GM12878 (cell line): ENCODE measurements around the gene SAMD1. TPM values are rescaled to one million over a fixed set of nuclear protein-coding genes. Genes with fewer than 3 reads are reported as not detected.

Experiments
- ATAC-seq: fragments of 200-7000 bp; cut with Tn5 transposase; 3 replicates; pipeline ENCODE4 v1.9.1; 2020; ENCODE audit warnings: mild to moderate bottlenecking, moderate library complexity
- BruUV-seq: library from RNA; stranded (reverse); fragments of 400-500 nt; replicated peaks from 2 replicates; lab custom pipeline; 2021; lab: Mats Ljungman, UMichigan
- CTCF ChIA-PET: fragments of 300-600 bp; sonication (Branson Sonifier 250); formaldehyde crosslinking; extraction: SDS; loops from one replicate; lab custom pipeline; 2021; ENCODE audit warnings: inconsistent platforms; lab: Yijun Ruan, JAX
- POLR2A ChIA-PET: fragments of 350-600 bp; formaldehyde crosslinking; extraction: SDS; loops from one replicate; lab custom pipeline; 2021; ENCODE audit warnings: inconsistent platforms; lab: Charles Lee
- RAD21 ChIA-PET: fragments of 300-600 bp; sonication (Branson Sonifier 250); formaldehyde crosslinking; loops from one replicate; lab custom pipeline; 2023; ENCODE audit warnings: antibody characterized with exemption; ENCODE audit not compliant: unreplicated experiment; lab: Charles Lee
- SMC1A ChIA-PET: fragments of 300-600 bp; sonication (Branson Sonifier 250); formaldehyde crosslinking; loops from one replicate; lab custom pipeline; 2023; ENCODE audit not compliant: unreplicated experiment, uncharacterized antibody; lab: Charles Lee
- DNase-seq: peaks from one replicate; pipeline ENCODE4 v3.0.0-alpha.2; 2011; ENCODE audit warnings: low read depth, low spot score
- FAIRE-seq: peaks from 3 replicates; lab custom pipeline; 2011; peaks lifted over from hg19 to GRCh38; lab: Jason Lieb, UNC
- H2AFZ ChIP-seq: 2 replicates; pipeline ENCODE4 v1.6.0; 2011; ENCODE audit warnings: low read depth, low read length, control low read depth; ENCODE audit not compliant: control insufficient read depth
- H3K27ac ChIP-seq: 2 replicates; pipeline ENCODE4 v1.5.1; 2011; ENCODE audit warnings: control low read depth; ENCODE audit not compliant: control insufficient read depth, insufficient read depth
- H3K27me3 ChIP-seq, 2 experiments: replicated peaks in 1 of 2; 2 replicates each; pipeline versions ENCODE4 v1.6.0 to v1.6.1; 2011; ENCODE audit warnings: low read length in 1 of 2; ENCODE audit not compliant: control insufficient read depth in 2 of 2, insufficient read depth in 2 of 2
- H3K36me3 ChIP-seq, 2 experiments: 2 replicates each; pipeline ENCODE4 v1.5.1; 2011; ENCODE audit warnings: low read length in 1 of 2; ENCODE audit not compliant: control insufficient read depth in 2 of 2, insufficient read depth in 2 of 2
- H3K4me1 ChIP-seq: 2 replicates; pipeline ENCODE4 v1.6.1; 2011; ENCODE audit warnings: mild to moderate bottlenecking, low read length, moderate library complexity, mixed read lengths; ENCODE audit not compliant: control insufficient read depth, insufficient read depth
- H3K4me2 ChIP-seq: 2 replicates; pipeline ENCODE4 v1.6.0; 2011; ENCODE audit warnings: control low read depth; ENCODE audit not compliant: control insufficient read depth, insufficient read depth
- H3K4me3 ChIP-seq: fragments of 200-600 bp; sonication (generic); 2 replicates; pipeline ENCODE4 v1.5.1; 2016
- H3K79me2 ChIP-seq: 2 replicates; pipeline ENCODE4 v1.6.0; 2011; ENCODE audit warnings: low read length; ENCODE audit not compliant: control insufficient read depth, insufficient read depth
- H3K9ac ChIP-seq: 2 replicates; pipeline ENCODE4 v1.8.0; 2011; ENCODE audit warnings: low read length, control low read depth, mixed read lengths; ENCODE audit not compliant: control insufficient read depth, insufficient read depth
- H3K9me3 ChIP-seq: replicated peaks from 3 replicates; pipeline ENCODE4 v1.5.1; 2011; ENCODE audit warnings: mild to moderate bottlenecking, low read length; ENCODE audit not compliant: control insufficient read depth, insufficient read depth
- H4K20me1 ChIP-seq: 2 replicates; pipeline ENCODE4 v1.6.0; 2011; ENCODE audit not compliant: control insufficient read depth, insufficient read depth
- CEBPZ ChIP-seq: fragments of 150-350 bp; IDR thresholded peaks from 2 replicates; pipeline ENCODE4 v1.6.1; 2016; ENCODE audit warnings: low read depth, low read length
- E4F1 ChIP-seq: fragments of 450-650 bp; IDR thresholded peaks from 2 replicates; pipeline ENCODE4 v1.6.1; 2018; ENCODE audit warnings: borderline replicate concordance, mild to moderate bottlenecking; ENCODE audit not compliant: partially characterized antibody
- EGR1 ChIP-seq, 2 experiments: IDR thresholded peaks; 1 replicate in 1 of 2; 2 replicates in 1 of 2; pipeline ENCODE4 v1.6.1; 2011 to 2012; ENCODE audit warnings: low read depth in 2 of 2, low read length in 2 of 2, borderline replicate concordance in 1 of 2, mild to moderate bottlenecking in 1 of 2, moderate library complexity in 1 of 2
- FOS ChIP-seq: IDR thresholded peaks from 3 replicates; pipeline ENCODE4 v1.6.1; 2011; ENCODE audit warnings: borderline replicate concordance; ENCODE audit not compliant: insufficient read length; ENCODE audit errors: extremely low read depth
- HDAC6 ChIP-seq: fragments of 200-600 bp; sonication (generic); IDR thresholded peaks from one replicate; pipeline ENCODE4 v1.8.0; 2017; ENCODE audit warnings: antibody characterized with exemption; ENCODE audit not compliant: unreplicated experiment
- IRF5 ChIP-seq: fragments of 450-650 bp; IDR thresholded peaks from 2 replicates; pipeline ENCODE4 v1.6.1; 2017; ENCODE audit warnings: borderline replicate concordance
- LARP7 ChIP-seq: fragments of 450-650 bp; IDR thresholded peaks from 2 replicates; pipeline ENCODE4 v1.6.1; 2017; ENCODE audit warnings: mild to moderate bottlenecking
- NKRF ChIP-seq: fragments of 450-650 bp; conservative IDR thresholded peaks from 2 replicates; pipeline ENCODE4 v1.6.1; 2017; ENCODE audit warnings: mild to moderate bottlenecking, moderate library complexity
- STAT3 ChIP-seq: IDR thresholded peaks from 2 replicates; pipeline ENCODE4 v1.6.1; 2011; ENCODE audit warnings: low read depth, low read length, improper control_type of control experiment
- ZBED1 ChIP-seq: IDR thresholded peaks from 2 replicates; pipeline ENCODE4 v1.6.1; 2016; ENCODE audit warnings: borderline replicate concordance
- ZSCAN29 ChIP-seq: fragments of 450-650 bp; IDR thresholded peaks from 2 replicates; pipeline ENCODE4 v1.6.1; 2017; ENCODE audit warnings: mild to moderate bottlenecking, moderate library complexity
- WGBS: methylation state at CpG from one replicate; pipeline ENCODE4 v1.1.6; 2016; ENCODE audit warnings: low lambda C conversion rate; ENCODE audit not compliant: insufficient replicate concordance, insufficient coverage; ENCODE audit errors: missing lambda C conversion rate; 5-methylcytosine and 5-hydroxymethylcytosine counted together
- in situ Hi-C: fragments of 300-500 bp; cut with MboI; formaldehyde crosslinking; loops from 9 replicates; pipeline ENCODE4 v1.14.3; 2018; ENCODE audit warnings: mixed read lengths
- intact Hi-C: fragments of 100-400 bp; cut with micrococcal nuclease; formaldehyde crosslinking; loops from one replicate; pipeline ENCODE4 v1.14.2; 2022; ENCODE audit not compliant: unreplicated experiment
- polyA plus RNA-seq, 11 experiments: library from polyadenylated mRNA; depleted of rRNA in 4 of 11; unstranded in 6 of 11; stranded (reverse) in 5 of 11; fragments of >200 nt; fragmentation: Nextera tagmentation in 4 of 11; fragmentation: Illumina TruSeq in 1 of 11; extraction: Ambion mirVana in 4 of 11; extraction: Trizol in 1 of 11; gene quantifications; 1 replicate in 1 of 11; 2 replicates in 10 of 11; pipeline versions ENCODE4 v1.2.1 to v1.2.3, GENCODE V29; 2011 to 2016; ENCODE audit warnings: inconsistent platforms in 2 of 11, missing spikeins in 2 of 11, low read depth in 1 of 11
- total RNA-seq, 4 experiments: library from RNA; depleted of rRNA in 3 of 4; stranded (reverse); fragments of >200 nt in 3 of 4; fragmentation: Illumina TruSeq in 1 of 4; extraction: Trizol in 1 of 4; gene quantifications; 2 replicates each; pipeline versions ENCODE4 v1.2.1 to v1.2.3, GENCODE V29; 2013 to 2021

The SAMD1 gene
- total and polyA plus RNA-seq, 10 of the 15 experiments (the other 5 are each of a cell fraction or from before 2014, with no cell fraction given), result 3.0 to 71.7 (median 19.3) TPM

GRCh38 chr19:14053032-14053431, 37.5 kb downstream of the SAMD1 start (continued):
- no peak for TF ChIP-seq IRF5

GRCh38 chr19:14052470-14052869, 38.1 kb downstream of the SAMD1 start:
- ATAC-seq (no peak), FAIRE-seq (no peak), DNase-seq (no peak)
- TSS peak; percentile 95 for BruUV-seq
- WGBS, result 84% methylated on average over 6 of the region's 6 CpGs
- ChIA-PET SMC1A (interaction anchor here (0.5 to 1.2 kb wide), 4 partner anchors 10 to 54 kb away, joined by 3 to 6 read pairs (median 3); partner anchors contain the start of genes MISP3 and RFX1), CTCF (interaction anchor here (0.5 to 2.4 kb wide), 5 partner anchors 9 to 173 kb away, joined by 3 to 14 read pairs (median 4); no protein-coding TSS in a partner anchor), RAD21 (interaction anchor here (0.7 to 1.0 kb wide), 2 partner anchors 69 to 91 kb away, joined by 3 read pairs; no protein-coding TSS in a partner anchor), POLR2A (interaction anchor here (0.6 to 1.5 kb wide), 3 partner anchors 21 to 217 kb away, joined by 3 to 5 read pairs (median 3); partner anchors contain the start of genes IL27RA and RFX1)
- H3K27ac ChIP-seq, result no peak overlapping the region
- H2AFZ ChIP-seq, result no peak overlapping the region
- H4K20me1 ChIP-seq, result no peaks in the 10 kb centered on the region
- H3K4me3 ChIP-seq, result no peak overlapping the region
- H3K36me3 ChIP-seq, result peaks cover 8 to 12% of the 10 kb centered on the region in 2 experiments; a peak in 3 of 4 replicates
- no peaks in the 10 kb centered on the region for H3K79me2 ChIP-seq
- in situ Hi-C loops (loop anchor here (25.0 kb wide), 1 partner anchor 765 kb away; no protein-coding TSS in a partner anchor), intact Hi-C loops (no loop called here)
- peaks cover 2% of the 10 kb centered on the region; the same call in 1 of the 3 replicates for H3K9me3 ChIP-seq
- no peaks in the 10 kb centered on the region for H3K4me1 ChIP-seq
- H3K4me2 ChIP-seq, result no peak overlapping the region
- H3K9ac ChIP-seq, result no peak overlapping the region
- H3K27me3 ChIP-seq, result no peaks in the 10 kb centered on the region; a peak in 1 of 4 replicates
- no peak for TF ChIP-seq E4F1
- no peak for TF ChIP-seq EGR1 (IDR thresholded peaks at IDR 0.05; ENCODE audit: borderline replicate concordance in 1 of 2, low read depth in 2 of 2, low read length in 2 of 2)
- TF ChIP-seq FOS, result no peak
- no peak for TF ChIP-seq HDAC6
- TF ChIP-seq ZBED1, result no peak
- no peak for TF ChIP-seq CEBPZ
- no peak for TF ChIP-seq STAT3
- no peak for TF ChIP-seq NKRF
- no peak for TF ChIP-seq LARP7
- TF ChIP-seq ZSCAN29, result no peak
